H54 (cell line): ENCODE data around the gene SETX.

Source experiments
- DNase-seq: peaks from one replicate; pipeline ENCODE4 v3.0.0; 2011; ENCODE audit warnings: low spot score, mixed read lengths; ENCODE audit not compliant: insufficient read length
- FAIRE-seq: peaks from 3 replicates; lab custom pipeline; 2011; peaks lifted over from hg19 to GRCh38; lab: Jason Lieb, UNC
- POLR2A ChIP-seq: IDR thresholded peaks from 2 replicates; pipeline ENCODE4 v1.6.1; 2011; ENCODE audit warnings: low read depth, mild to moderate bottlenecking, low read length

Gene SETX

DNA sequence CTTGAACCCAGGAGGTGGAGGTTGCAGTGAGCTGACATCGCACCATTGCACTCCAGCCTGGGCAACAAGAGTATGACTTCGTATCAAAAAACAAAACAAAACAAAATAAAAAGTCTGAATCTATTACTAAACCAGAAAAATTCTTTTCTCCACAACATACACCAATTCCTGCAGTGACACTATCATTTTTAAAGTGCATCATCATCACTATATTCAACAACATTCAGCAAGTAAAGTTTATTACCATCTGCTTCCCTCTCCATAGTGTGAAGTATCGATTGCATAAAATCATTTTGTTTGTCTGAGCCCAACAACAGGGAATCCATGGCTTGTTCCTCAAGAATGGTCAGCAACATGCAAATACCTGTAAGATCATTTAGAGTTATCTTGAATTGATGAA lies 20.4 kb downstream of the SETX start:
- TF ChIP-seq POLR2A, result no peak
- no peak for DNase-seq
- FAIRE-seq, result peak; percentile 61

DNA sequence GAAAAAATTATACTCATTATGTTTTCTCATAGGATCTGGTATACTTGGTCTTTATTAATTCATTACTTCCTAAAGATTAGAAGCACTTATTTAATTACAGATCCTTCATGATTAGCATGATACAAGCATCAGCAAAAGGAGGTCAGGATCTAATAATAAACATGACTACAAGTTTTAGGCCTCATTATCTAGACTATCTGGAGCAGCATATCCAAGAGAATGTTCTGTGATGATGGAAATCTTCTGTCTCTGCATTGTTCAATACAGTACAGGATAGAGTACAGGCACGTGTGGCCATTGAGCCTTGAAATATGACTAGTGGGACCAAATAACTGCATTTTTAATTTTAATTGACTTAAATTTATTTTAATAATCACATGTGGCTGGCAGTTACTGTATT lies 21.2 kb downstream of the SETX start:
- no peak for TF ChIP-seq POLR2A
- DNase-seq, result no peak
- FAIRE-seq, result no peak

DNA sequence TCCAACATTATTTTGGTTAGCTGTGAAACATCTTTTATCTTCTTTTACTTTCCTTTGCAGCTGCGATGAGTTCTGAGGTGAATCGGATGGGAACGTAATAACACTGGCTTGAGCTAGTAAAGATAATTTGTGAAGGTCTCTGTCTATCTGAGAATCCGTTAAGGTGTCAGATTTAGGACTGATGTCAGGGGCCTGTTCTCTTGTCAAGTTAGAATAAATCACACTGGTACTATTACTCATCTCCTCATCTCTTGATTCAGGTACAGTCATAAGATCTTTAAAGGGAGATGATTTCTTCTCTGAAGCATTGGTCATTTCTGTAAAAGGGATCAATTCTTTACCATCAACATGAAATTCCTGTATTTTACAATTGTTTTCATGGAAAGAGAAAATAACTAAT lies 26.2 kb downstream of the SETX start:
- no peak for TF ChIP-seq POLR2A
- FAIRE-seq, result no peak
- DNase-seq, result no peak

DNA sequence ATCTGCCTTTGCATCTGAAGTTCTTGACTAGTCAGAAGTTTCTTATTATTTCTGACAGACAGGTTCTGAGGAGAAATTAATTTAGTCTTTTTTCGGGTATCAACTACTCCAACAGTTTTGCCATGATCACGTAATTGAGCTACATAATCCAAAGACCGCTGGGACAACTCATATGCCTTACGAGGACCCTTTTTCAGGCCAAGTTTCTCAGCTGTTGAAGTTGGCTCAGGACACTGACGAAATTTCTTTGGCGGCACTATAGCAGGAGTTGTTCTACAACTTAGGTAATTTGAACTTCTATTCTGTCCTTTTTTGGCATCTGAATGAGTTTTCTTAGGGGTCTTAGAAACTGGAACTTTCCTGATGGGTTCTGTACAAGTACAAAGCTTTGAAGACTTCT lies 27.2 kb downstream of the SETX start:
- DNase-seq, result no peak
- no peak for TF ChIP-seq POLR2A
- FAIRE-seq, result no peak

DNA sequence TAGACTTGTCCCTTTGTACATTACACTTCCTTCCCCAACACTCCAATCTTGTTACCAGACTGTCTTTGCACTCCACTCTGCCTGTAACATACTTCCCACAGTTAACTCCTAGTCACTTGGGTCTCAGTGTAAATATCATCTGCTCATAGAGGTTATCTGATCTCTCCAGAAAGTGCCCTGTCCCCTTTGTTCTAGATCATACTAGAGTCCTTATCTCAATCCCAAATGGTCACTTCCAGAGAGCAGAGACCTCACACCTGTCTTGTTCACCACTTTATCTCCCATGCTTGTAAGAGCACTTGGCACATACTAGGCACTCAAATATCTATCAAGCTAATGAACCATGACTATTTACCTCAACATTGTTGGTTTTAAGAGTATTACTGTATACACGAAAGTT lies 30.4 kb downstream of the SETX start:
- FAIRE-seq (peak; percentile 57), DNase-seq (no peak)
- TF ChIP-seq POLR2A, result no peak

DNA sequence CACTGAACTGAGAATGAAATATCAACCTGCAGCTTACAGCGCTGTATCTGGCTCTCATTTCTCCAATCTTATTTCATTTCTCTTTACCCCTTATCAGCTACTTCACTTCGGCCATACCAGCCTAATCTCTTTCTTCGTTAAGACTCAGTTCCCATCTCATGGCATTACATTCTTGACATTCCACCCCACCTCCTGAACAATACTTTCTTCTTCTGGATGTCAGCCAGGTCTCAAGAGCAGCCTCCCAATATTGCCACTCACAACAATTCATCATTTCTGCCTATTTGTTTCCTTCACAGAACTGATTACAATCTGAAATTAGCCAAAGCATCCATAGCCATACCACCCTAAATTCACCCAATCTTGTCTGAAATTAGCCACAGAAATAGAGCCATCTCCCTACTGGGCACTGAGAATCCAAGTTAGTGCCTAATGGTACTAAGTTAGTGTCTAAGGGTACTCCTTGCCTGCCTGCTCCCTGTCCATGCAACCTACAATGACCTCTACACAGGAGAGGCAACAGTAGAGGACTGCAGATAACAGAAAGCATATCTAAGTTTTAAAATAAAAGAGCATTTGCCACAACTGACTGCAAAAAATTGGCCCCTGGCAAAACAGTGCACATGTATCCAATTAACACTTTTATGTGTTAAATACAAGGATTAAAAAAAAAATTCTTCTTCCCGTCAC lies 35.2 kb downstream of the SETX start:
- TF ChIP-seq POLR2A, result no peak
- no peak for DNase-seq
- FAIRE-seq, result no peak

DNA sequence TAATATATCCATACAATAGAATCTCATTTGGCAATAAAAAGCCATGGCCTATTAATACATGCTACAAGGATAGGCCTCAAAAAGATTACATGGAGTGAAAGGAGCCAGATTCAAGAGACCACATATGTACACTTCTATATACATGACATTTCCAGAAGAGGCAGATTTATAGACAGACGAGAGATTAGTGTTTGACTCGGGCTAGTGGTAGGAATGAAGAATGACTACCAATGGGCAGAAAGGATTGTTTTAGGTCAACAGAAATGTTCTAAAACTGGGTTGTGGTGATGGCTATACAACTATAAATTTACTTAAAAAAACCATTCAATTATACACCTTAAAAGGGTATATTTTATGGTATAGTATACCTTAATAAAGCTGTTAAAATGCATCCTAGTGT lies 41.9 kb downstream of the SETX start:
- peak; percentile 36 for FAIRE-seq
- TF ChIP-seq POLR2A, result no peak

DNA sequence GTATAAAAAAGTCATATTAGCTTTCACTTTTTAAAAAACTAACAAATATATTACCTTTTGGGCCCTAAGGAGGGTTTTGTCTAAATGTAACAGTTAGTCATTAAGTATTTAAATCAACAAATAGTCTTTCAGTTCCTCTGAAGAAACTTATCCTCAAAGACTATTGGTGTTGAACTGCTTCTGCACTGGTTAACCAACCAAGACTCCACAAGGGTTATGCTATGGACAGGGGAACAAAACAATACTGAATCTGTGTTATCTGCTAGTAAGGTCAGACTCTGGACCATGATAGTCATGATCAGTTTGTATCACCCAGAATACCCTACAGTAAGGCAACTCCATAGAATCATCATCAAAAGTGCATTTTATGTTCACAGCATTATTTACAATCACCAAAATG lies 42.4 kb downstream of the SETX start:
- FAIRE-seq (no peak), DNase-seq (no peak)
- TF ChIP-seq POLR2A, result no peak

More for the DNA sequence above, 41.9 kb downstream of the SETX start:
- no peak for DNase-seq

DNA sequence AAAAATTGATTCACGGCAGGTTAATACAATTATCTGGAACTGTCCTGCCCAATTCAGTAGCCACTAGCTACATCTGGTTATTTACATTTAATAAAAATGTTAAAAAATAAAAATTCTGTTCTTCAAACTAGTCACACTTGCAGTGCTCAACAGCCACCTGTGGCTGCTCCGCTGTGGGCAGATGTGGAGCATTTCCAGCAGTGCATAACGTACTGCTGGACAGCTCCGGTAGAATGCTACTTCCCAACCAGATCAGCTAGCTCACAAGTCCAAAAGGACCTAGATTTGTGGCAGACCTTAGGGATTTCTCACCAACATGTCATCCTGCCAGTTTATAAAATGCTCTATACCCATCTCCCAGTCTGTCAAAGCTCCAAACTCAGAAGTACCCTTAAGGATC lies 42.8 kb downstream of the SETX start:
- DNase-seq (no peak), FAIRE-seq (no peak)
- no peak for TF ChIP-seq POLR2A

DNA sequence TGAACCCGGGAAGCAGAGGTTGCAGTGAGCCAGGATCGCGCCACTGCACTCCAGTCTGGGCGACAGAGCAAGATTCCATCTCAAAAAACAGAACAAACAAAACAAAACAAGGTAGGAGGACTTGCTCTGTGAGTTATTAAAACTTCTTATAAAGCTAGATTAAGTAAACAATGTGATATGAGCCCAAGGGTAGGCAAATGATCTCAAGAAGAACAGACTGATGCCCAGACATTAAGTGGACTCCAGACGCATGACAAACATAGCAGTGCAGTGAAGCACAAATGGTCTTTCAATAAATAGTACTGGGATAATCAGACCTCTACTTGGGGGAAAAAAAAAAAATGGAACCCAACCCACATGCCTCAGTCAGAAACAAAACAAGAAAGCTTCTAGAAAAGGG lies 45.7 kb downstream of the SETX start:
- no peak for TF ChIP-seq POLR2A
- DNase-seq, result no peak
- FAIRE-seq, result peak; percentile 33

DNA sequence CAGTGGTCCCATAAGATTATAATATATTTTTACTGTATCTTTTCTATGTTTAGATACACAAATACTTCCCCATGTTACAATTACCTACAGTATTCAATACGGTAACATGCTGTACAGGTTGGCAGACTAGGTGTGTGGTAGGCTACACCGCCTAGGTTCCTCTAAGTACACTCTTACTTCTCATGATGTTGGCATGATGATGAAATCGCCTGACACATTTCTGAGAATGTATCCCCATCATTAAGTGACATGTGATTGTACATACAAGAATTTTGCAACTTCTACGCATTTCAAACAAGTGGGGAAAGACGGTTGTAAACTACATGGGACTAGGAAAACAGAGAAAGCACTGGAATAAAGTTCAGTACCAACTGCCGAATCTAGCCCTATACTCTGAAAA lies 53.3 kb downstream of the SETX start:
- FAIRE-seq, result no peak
- TF ChIP-seq POLR2A, result no peak
- no peak for DNase-seq

DNA sequence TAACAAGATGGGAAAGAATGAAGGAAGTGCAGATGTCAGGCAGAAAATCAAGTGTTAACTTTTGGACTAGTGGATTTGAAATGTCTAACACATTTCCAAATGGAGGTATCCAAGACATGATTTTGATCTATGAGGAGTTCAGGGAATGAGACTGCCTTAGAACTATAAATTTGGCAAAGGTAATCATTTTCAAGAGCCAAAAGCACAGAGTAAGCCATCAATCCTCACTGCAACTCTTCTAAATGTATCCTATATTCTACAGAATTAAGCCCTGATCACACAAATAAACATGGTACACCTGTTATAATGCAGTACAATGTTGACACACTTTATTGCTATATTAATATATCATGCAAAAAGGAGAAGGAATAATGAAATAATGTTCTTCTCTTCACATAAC lies 55.6 kb downstream of the SETX start:
- no peak for TF ChIP-seq POLR2A
- DNase-seq (no peak), FAIRE-seq (no peak)

DNA sequence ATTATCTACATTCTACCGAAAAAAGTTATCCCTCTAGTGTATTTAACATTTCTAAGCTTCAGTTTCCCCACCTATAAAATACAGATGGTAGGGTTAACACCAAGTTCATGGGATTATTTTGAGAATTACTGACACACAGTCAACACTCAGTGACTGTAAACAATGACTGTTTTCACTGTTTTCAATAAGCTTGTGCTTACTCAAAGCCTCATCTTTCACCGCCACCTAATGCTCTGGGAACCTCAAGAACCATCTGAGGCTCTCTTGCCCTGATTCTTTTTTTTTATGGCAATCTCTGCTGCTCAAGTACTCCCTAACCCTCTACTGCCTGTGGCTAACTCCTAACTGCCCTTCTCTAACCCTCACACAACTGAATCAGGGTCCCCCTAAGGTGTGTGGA lies 59.6 kb downstream of the SETX start:
- FAIRE-seq (no peak), DNase-seq (no peak)
- no peak for TF ChIP-seq POLR2A

DNA sequence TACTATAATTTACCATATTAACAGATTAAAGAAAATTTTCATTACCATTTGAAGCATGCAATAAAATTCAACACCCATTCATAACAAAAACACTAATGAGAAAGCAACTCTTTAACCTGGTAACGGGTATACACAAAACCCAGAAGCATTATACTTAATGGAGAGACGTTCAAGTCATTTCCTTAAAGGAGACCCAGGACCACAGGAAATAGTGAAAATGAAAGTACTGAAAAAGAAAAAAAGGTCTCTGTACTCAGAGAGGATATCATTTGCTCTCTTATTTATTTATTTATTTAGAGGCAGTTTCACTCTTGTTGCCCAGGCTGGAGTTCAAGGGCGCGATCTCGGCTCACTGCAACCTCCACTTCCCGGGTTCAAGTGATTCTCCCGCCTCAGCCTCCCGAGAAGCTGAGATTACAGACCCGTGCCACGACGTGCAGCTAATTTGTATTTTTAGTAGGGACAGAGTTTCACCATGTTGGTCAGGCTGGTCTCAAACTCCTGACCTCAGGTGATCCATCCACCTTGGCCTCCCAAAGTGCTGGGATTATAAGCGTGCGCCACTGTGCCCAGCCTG lies 61.6 kb downstream of the SETX start:
- no peak for TF ChIP-seq POLR2A
- no peak for DNase-seq
- no peak for FAIRE-seq

DNA sequence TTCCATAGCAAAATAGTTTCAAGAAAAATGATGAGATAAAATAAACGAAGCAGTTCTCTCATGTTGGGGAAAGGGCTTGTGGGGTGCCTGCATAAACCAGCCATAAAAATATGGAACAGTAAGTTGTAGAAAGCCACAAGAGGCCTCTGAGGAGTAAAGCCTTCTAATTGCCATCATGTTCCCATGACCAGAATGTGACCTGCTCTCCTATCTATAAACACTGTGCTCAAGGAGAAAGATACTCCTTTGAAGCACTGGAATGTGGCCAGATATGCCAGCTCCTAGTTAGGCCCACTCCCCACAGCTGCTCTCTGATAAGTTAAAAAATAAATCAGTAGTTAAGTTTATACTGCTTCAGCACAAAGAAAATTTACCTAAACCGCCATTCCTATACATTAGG lies 65.8 kb downstream of the SETX start:
- no peak for DNase-seq
- TF ChIP-seq POLR2A, result no peak
- no peak for FAIRE-seq

DNA sequence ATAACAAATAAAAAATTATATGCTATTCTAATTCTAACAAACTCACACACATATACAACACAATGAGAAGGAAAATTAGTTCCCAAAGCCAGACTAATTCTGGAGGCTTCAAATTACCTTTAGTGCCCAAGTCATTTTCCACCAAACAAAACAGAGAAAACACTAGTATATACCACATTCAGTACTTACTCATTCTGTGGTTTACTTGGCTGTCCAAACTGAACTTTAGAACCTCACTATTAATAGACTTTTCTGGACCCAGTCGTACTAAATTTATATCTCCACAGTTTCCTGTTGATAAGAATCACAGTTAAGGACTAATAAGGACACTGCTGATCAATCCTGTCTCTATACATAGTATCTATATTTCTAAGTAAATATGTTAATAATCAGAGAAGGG lies 66.4 kb downstream of the SETX start:
- FAIRE-seq (no peak), DNase-seq (no peak)
- no peak for TF ChIP-seq POLR2A
